NB4 (cell line): ENCODE results near the gene IER3IP1.

ENCODE experiments used
- POLR2A ChIP-seq: IDR thresholded peaks from 2 replicates; pipeline ENCODE4 v1.6.1; 2011; ENCODE audit warnings: mild to moderate bottlenecking; ENCODE audit not compliant: insufficient read length; ENCODE audit errors: extremely low read depth
- TF ChIP-seq, protein P1 (sequence below): IDR thresholded peaks from one replicate; pipeline ENCODE4 v1.5.1; 2012; ENCODE audit warnings: low read depth, low read length
- TF ChIP-seq, protein P2 (sequence below): IDR thresholded peaks from 2 replicates; pipeline ENCODE4 v1.6.1; 2011; ENCODE audit warnings: low read depth, low read length

DNA sequence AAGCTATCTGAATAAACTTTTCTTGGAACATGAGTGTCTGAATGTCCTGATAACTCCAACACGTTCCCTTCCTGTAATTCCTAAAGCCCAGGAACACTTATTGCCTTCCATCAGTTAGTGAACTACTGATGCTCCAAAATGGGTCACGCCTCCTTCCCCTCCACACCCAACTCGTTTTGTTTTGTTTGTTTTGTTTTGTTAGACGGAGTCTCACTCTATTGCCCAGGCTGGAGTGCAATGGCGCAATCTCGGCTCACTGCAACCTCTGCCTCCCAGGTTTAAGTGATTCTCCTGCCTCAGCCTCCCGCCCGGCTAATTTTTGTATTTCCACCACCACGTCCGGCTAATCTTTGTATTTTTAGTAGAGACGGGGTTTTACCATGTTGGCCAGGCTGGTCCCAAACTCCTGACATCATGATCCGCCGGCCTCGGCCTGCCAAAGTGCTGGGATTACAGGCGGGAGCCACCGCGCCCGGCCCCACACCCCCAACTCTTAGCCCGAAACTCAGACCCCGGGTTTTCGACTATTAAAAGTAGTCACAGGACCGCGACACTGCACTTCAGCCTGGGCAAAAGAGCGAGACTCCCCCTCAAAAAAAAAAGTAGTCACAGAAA lies 774 bp downstream of the IER3IP1 start:
- TF ChIP-seq, protein P1, sequence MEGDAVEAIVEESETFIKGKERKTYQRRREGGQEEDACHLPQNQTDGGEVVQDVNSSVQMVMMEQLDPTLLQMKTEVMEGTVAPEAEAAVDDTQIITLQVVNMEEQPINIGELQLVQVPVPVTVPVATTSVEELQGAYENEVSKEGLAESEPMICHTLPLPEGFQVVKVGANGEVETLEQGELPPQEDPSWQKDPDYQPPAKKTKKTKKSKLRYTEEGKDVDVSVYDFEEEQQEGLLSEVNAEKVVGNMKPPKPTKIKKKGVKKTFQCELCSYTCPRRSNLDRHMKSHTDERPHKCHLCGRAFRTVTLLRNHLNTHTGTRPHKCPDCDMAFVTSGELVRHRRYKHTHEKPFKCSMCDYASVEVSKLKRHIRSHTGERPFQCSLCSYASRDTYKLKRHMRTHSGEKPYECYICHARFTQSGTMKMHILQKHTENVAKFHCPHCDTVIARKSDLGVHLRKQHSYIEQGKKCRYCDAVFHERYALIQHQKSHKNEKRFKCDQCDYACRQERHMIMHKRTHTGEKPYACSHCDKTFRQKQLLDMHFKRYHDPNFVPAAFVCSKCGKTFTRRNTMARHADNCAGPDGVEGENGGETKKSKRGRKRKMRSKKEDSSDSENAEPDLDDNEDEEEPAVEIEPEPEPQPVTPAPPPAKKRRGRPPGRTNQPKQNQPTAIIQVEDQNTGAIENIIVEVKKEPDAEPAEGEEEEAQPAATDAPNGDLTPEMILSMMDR: no peak
- TF ChIP-seq POLR2A: no peak
- TF ChIP-seq, protein P2, sequence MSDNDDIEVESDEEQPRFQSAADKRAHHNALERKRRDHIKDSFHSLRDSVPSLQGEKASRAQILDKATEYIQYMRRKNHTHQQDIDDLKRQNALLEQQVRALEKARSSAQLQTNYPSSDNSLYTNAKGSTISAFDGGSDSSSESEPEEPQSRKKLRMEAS: no peak
